ENCODE measurements around the gene HMCN1.

GRCh38 chr1:186076006-186076405 lies 341.8 kb downstream of the HMCN1 start:
- TF ChIP-seq EP300 (conservative IDR thresholded peaks at IDR 0.05; ENCODE audit: poor library complexity, severe bottlenecking) (no peak), CTCF (IDR thresholded peaks at IDR 0.05; ENCODE audit: poor library complexity, severe bottlenecking) (no peak), REST (IDR thresholded peaks at IDR 0.05; ENCODE audit: borderline replicate concordance) (no peak), POLR2AphosphoS5 (IDR thresholded peaks at IDR 0.05) (no peak), EZH2 (IDR thresholded peaks at IDR 0.05; ENCODE audit: borderline replicate concordance, insufficient read depth, low read length, poor library complexity, severe bottlenecking) (no peak), MXI1 (conservative IDR thresholded peaks at IDR 0.05; ENCODE audit: poor library complexity, severe bottlenecking) (no peak), TAF1 (IDR thresholded peaks at IDR 0.05; ENCODE audit: low read depth) (no peak), RAD21 (conservative IDR thresholded peaks at IDR 0.05) (no peak), SMC3 (conservative IDR thresholded peaks at IDR 0.05; ENCODE audit: poor library complexity) (no peak)
